ENCODE data around the gene RUFY4.

The RUFY4 gene

DNA sequence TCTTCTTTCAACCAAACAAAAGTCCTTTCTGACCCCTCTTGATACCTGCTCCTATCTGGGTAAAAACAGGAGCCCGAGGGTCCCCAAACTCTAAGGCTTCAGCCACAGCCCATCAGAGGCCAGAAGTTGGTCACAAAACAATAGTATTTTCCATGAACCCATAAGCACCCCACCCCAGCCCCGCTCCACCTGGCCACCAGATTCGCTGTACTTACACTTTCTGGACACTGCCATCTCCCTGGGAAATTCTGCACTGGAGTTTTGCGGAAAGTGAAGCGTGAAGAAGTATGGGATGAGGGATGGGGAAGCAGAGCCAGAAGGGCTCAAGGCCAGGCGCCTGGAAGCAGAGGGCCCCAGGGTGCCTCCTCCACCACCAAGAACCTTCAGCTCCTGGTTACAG, 5.2 kb upstream of the RUFY4 start:
- no peak for DNase-seq (ENCODE audit: low read depth)

DNA sequence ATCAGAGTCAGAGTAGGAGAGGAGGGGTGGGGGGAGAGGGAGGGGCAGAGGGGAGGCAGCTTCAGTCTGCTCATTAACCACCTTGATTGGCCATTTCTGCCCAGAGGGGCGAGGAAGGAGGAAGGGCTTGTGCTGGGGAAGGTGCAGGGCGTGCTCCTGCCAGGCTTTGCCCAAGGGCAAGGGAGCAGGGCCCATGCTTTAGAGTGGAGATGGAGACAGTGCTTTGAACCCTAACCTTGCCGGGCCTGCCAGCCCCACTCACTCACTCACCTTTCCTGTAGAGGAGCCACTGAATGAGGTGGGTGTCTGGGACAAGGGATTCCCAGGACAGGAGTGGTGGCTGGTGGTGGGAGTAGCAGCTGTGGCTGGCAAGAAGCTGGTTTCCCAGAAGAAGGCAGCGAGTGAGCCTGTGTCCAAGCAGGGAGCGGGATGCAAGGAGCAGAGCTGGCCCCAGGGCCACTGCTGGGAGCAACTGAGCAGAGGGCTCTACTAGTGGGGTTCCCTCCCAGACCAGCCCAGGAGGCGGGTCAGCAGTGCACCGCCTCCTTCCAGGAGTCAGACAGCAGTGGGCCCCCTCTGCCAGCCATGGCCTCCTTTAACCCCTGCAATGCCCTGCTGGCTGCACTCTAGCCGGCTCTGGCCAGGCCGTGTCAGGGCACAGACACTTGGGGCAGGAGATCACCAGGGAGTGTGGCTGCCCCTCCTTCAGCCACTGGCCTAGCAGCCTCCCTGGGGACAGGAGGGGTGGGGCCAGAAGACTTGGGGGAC, 3.6 kb upstream of the RUFY4 start:
- DNase-seq (ENCODE audit: low read depth), result no peak

DNA sequence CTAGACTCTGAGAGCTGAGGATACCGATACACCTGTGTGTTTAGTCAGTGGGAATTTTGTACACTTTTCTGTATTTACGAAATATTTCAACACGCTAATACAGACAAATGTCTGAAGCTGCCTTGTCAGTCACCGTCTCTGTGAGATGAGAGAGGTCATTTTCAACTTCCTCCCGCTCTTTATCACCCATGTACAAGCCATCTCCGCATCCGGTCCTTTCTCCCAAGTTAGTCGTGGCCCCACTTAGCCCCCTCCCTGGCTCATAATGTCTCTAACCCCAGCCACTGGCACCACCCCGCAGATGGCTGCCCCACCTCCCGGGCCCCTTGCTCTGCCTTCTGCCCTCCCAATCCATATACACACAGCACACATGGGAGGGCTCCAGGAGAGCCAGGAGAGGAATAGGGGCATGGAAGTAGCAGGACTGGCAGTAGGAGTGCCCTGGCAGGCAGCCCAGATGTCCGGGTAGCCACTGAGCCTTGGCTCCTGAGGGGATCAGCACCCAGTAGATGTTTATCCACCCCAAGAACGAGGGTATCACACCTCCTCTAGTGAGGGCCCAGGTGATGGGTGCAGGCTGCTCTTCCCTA, 2.0 kb upstream of the RUFY4 start:
- DNase-seq (ENCODE audit: low read depth), result no peak

DNA sequence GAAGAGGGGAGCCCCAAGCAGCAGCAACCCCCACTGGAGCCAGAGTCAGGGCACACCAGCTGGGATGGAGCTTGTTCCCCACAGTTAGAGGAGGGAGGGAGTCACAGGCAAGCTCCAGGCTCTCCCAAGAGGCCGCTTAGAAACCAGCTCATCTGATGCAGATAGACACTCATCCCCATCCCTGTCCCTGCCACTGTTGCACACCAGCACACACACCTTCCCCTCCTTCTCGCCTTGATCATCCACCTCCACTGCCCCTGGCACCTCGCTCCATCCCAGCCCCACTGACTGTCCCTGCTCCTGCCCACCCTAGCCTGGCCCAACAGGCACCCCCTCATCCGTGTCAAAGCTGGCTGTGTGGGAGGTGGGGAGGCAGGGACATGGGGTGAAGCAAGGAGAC, 1.5 kb upstream of the RUFY4 start:
- no peak for DNase-seq (ENCODE audit: low read depth)

DNA sequence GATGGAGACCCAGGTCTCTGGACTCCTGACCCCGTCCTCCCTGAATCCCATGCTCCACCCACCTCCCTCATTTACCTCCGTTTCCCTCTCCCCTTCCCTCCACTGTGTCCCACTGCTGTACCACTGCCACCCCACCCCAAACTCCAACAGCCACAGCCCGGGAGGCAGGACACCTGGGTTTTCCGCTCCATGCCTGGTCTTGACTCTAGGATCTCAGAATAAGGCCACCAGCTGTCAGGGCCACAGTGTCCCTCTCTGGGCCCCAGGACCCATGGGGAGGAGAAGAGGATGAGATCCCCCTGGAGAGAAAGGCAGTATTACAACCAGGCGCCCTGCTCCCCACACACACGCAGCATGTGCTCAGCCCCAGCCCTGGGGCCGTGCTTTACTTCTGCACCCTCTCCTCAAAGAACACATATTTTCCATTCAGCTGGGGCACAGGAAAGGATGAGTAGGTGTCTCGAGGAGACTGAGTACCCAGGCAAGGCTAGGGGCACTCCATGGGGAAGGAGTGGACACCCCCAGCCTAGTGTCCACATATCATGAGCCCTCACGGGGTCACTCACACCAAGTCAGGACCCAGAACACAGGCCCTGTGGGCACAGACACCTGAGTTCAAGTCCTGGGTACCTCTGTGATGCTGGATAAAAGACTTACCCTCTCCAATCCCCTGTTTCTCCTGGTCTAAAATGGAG, 700 bp downstream of the RUFY4 start:
- DNase-seq (ENCODE audit: low read depth), result no peak

DNA sequence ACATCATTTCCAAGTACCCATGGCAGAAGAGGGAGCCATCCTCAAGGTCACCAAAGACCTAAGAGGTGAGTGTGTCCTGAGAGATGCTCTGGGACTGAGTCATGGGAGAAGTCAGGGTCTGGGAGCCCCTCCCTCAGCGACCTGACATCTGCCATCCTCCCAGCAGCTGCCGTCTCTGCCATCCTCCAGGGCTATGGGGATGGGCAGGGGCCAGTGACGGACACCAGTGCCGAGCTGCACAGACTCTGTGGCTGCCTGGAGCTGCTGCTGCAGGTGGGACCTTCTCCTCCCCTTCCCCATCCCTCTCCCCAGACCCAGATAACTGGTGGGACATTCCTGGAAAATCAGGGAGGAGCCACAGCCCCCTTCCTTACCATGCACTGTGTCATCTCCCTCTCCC, 1.5 kb downstream of the RUFY4 start:
- DNase-seq (ENCODE audit: low read depth), result no peak

DNA sequence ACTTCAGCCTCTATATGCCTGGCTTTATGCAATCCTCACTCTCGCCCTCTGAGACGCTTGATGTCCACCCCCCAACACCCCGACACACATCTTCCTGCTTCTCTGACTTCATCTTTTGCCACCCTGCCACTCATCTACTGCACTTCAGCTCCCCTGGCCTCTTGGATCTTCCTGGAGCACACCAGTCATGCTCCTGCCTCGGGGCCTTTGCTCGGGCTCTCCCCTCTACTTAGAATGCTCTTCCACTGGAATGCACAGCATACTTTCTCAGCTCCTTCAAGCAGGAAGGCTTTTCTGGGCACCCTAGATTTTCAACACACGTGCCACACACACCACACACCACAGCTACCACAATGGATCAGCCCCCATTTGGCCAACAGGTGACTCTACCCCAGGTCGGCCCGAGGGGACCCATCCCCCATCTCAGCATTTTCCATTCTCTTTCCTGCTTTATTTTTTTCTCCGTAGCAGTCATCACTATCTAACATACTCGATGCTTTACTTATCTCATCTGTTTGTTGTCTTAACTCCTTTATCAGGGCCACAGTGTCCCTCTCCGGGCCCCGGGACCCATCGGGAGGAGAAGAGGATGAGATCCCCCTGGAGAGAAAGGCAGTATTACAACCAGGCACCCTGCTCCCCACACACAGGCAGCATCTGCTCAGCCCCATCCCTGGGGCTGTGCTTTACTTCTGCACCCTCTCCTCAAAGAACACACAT, 2.3 kb downstream of the RUFY4 start:
- DNase-seq (ENCODE audit: low read depth), result no peak

DNA sequence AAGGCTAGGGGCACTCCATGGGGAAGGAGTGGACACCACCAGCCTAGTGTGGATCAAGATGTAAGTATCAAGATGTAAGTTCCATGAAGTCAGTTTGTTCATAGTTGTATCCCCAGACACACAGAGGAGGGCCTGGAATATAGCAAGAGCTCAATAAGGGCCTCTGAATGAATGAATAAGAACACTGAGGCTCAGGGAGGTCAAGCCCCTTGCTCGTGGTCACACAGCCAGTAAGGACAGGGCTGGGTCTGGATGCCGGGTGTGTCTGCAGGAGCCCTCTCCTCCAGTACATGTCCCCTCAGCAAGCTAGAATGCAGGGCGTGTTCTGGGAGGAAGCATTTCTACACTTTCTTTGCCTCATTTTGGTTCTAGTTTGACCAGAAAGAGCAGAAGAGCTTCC, 2.9 kb downstream of the RUFY4 start:
- no peak for DNase-seq (ENCODE audit: low read depth)

DNA sequence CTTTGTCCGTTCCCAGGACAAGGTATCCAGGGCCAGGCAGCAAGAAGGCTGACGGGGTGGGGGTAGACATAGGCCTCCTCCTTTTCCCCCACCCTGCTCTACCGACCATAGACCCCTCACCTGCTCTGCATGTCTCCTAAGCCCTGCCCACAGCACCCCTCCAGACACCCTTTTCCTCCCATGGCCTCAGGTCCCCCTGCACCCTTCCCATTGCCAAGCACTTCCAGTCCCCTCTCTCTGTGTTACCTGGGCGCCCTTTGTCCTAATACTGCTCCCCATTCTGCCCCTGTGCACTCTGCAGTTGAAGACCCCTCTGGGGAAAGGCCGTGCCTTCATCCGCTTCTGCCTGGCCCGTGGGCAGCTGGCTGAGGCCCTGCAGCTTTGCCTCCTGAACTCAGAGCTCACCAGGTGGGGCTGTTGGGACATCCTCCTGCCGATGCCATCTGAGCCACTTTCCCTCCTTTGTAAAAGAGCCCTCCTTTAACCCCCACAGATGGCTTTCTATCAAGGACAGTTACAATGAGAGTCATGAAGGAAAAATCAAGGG, 3.5 kb downstream of the RUFY4 start:
- DNase-seq (ENCODE audit: low read depth), result no peak

DNA sequence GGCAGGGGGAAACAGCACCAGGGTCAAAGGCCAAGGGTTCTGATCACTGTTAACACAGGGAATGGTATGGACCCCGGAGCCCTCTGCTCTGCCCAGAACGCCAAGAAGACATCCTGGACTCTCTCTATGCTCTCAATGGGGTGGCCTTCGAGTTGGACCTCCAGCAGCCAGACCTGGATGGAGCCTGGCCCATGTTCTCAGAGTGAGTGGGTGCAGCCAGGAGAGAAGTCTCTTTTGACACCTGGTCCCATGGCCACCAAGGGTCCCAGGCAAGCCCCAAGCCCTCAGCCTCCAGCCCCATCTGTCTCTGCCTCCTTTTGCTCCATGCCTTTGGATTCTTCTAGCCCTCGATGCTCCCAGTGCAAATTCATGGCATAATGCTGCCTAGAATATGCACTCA, 4.1 kb downstream of the RUFY4 start:
- no peak for DNase-seq (ENCODE audit: low read depth)

DNA sequence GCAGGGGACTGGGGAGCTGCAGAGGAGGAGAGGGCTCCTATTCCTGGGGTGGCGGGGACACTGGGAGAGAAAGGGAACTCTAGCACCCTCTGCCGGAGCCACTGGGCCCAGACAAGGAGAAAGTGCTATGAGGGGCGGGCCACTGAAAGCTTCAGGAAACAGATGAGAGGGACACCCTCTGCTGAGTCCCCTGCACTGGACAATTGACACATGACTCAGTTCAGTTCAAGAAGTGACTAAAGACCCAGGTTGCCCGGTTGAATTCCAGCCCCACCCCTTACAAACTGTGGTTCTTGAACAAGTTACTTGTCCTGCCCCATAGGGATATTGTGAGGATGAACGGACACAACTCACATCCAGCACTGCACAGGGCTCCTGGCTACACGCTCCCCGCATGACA, 5.0 kb downstream of the RUFY4 start:
- no peak for DNase-seq (ENCODE audit: low read depth)

DNA sequence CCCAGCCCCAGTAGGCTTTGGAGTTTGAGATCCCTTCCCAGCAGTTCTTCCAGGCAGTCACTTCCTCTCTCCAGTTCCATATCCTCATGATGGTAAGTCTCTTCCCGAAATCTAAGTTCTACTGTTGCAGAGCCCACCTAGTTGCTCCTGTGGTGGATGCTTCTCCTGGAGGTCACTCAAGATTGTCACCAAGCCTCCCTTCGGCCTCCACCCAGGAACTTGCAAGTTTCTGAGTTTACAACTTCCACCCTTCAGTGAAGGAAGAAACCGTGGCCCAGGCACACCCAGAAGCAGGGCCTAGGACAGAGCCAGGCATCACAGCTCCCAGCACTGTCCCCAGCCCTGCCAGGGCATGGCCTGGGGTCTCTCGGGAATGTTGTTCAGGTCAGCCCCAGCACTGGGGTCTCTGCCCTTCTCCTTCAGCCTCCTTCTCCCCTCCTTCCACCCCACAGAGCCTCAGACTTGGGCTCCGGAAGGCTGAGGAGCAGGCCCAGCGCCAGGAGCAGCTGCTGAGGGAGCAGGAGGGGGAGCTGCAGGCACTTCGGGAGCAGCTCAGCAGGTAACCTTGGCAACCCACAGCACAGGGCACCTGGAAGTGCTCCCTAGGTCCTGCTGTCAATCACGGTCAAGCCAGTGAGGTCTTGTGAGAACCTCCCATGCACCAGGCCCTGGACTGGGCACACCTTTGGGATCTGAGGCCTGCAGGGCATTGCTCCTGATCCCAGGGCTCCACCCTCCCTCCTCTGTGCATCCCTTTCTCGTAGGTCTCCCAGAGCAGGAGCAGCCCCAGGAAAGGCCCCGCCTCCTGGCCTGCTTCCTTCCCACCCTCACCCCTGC, 7.1 kb downstream of the RUFY4 start:
- no peak for DNase-seq (ENCODE audit: low read depth)

DNA sequence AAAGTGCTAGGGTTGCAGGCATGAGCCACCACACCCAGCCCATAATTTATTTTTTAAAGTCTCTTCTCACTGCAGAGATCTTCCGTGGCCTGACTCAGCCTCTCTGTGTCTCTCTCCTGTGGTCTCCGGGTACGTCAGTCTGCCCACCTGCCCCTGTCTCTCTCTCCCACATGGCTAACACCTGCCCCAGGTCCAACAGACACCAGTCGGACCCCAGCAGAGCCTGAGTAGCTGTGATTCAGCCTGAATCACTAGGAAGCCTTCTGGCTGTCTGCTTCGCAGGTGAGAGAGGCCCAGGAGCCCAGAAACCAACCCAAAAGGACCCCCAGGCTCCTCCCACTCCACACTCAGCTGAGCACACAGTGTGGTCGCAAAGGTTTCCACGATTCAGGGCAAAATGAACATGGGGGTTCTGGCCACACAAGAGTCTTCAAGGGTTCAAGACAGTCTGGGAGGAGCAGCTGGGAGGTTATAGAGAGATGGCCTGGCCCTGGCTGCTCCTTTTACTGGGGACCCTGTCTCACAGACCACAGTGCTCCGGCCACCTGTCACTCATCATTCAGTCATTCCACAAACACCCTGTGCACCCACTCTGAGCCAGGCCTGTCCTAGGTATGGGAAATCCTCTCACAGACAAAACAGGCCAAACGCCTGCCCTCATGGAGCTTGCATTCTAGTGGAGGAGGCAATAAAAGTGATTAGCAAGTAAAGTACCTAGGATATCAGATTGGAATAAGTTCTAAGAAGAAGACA, 8.6 kb downstream of the RUFY4 start:
- no peak for DNase-seq (ENCODE audit: low read depth)

DNA sequence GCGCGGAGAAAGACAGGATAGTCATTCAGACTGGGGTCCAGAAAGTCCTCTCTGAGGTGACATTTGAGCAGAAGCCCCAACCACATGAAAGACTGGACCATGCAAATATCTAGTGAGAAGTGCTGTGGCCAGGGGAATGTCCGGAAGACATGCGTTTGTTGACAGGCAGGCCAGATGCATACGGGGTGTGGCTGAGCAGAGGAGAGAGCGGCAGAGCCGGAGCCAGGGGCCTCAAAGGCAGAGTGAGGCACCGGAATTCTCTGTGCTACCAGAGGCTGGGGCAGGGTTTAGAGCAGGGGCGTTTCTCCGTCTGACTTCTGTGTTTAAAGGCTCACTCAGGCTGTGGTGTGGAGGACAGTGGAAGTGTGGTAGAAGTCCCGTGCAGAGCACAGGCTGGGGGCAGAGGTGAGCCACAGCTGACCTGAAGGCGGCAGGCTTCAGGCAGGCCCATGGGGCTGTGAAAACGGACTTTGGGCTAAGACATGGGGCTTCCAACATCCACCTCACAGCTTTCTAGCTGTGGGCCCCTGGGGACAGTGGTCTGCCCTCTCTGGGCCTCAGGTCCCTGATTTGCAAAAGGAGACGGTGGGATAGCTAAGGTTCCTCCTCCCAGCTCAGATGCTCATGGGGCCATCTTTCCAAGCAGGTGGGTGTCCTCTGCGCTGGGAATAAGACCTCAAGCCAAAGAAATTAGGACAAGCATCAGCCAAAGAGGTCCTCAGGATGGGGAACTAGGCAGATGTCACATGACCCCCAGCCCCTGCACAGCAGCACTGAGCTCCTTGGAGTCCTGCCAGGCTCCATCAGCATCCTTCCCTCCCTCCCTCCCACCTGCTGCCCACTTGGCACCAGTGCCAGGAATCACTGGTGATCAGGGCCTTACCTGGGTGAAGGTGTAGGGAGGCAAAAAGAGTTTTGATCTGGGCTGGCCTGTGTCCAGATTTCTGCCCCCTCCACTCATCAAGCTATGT, 11.2 kb downstream of the RUFY4 start:
- DNase-seq (ENCODE audit: low read depth), result no peak

DNA sequence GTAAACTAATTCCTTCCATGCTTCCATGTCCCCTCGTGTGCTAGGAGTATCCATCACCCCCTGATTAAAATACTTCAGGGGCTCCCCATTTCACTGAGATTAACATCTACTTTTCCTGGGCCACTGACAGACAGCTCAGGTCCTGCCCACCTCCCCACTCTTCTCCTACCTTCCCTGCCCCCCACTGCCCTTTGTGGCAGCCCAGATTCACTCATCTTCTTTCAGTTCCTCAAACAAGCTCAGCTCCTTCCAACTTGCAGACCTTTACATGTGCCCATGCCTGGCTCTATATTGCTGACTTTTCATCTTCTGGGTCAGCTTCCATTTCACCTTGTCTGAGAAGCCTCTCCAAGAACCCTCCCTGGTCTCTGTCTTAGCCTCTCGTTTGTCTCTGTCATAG, 12.0 kb downstream of the RUFY4 start:
- DNase-seq (ENCODE audit: low read depth), result no peak

DNA sequence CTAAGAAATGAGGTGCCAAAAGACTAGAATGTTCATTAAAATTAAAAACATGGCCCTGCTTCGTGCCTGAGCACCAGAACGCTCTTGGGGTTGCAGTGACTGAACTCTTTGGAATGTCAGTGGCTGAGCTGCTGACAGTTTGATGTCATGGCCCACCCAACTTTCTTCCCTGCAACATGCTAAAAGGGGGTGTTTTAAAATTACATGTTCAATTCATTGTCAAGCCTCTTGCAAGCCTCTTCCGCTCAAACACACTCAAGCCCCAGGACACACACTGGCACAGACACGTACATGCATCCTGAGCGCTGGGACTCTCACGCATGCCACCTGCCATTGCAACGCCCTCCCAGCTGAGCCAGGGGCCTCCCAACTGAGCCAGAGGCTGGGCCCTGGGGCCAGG, 12.6 kb downstream of the RUFY4 start:
- no peak for DNase-seq (ENCODE audit: low read depth)

DNA sequence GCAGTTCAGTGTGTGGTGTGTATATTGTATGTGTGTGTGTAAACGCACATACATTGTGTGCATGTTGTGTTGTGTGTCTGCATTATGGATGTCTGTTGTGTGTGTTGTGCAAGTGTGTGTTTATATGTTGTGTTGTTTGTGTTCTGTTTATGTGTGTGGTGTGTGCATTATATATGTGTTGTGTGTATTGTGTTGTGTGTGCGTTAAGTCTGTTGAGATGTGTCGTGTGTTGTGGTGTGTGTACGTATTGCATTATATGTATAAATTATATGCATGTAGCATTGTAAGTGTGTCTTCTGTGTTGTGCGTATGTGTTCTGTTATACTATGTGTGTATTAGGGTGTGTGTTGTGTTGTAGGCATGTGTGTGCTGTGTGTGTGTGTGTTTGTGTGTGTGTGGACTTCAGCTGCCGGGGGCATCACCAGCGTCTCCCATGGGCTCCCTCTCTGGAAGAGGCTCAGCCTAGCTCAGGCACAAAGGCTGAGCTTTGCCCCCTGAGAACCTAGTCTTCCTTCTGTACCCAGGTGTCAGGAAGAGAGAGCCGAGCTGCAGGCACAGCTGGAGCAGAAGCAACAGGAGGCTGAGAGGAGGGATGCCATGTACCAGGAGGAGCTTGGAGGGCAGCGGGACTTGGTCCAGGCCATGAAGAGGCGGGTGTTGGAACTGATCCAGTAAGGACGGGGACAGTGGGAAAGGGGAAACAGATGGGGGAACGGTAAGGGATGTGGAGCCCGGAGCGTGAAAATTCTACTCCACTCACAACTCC, 13.7 kb downstream of the RUFY4 start:
- DNase-seq (ENCODE audit: low read depth), result no peak

DNA sequence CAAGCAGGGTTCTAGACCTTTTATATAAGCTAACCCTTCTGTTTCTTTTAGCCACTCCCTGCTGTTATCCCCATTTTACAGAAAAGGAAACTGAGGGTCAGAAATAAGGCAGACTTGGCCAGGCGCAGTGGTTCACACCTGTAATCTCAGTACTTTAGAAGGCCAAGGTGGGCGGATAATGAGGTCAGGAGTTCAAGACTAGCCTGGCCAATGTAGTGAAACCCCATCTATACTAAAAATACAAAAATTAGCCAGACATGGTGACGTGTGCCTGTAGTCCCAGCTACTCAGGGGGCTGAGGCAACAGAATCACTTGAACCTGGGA, 14.3 kb downstream of the RUFY4 start:
- DNase-seq (ENCODE audit: low read depth), result no peak

DNA sequence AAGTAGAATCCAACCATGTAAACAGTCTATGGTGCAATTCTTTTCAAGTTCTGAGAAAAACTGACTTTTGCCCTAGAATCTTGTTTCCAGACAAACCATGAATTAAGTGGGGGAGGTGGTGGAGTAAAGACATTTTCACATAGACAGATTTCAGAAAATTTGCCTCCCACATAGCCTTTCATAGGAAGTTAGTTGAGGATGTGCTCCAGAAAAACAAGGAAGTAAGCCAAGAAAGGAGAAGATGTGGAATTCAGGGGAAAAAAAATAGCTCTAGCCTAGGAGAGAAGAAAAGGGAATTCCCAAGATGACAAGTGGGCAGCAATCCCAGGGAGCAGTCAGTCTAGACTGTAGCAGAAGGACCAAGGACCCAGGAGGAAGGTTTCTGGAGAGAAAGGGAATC, 17.4 kb downstream of the RUFY4 start:
- DNase-seq (ENCODE audit: low read depth), result no peak
